CD8-positive, alpha-beta memory T cell (primary cell): ENCODE results near the gene EEF2KMT. TPM values are rescaled to one million over a fixed set of nuclear protein-coding genes. Genes with fewer than 3 reads are reported as not detected.
A peak's percentile ranks its signal among the peaks of the same experiment; 100 is the strongest.
"Not testable (repeated sequence)": the region's sequence is repeated elsewhere in the genome, so short reads cannot be mapped to it uniquely, and the experiment has no call there.

ENCODE experiments used
- CTCF ChIA-PET: fragments of 350-600 bp; sonication (Branson Sonifier 250); formaldehyde crosslinking; loops from one replicate; lab custom pipeline; 2021; ENCODE audit warnings: antibody characterized with exemption; lab: Charles Lee
- POLR2A ChIA-PET: fragments of 350-600 bp; sonication (Branson Sonifier 250); formaldehyde crosslinking; loops from one replicate; lab custom pipeline; 2021; ENCODE audit warnings: antibody characterized with exemption; lab: Charles Lee
- DNase-seq, 5 donors: peaks; one replicate each; pipeline versions ENCODE4 v3.0.0 to v3.0.0-alpha.2; 2020 to 2022; ENCODE audit warnings: mixed read lengths in 1 of 5
- H3K27ac ChIP-seq: one replicate; pipeline ENCODE4 v1.7.0; 2013; ENCODE audit warnings: low read depth, mild to moderate bottlenecking, low read length, moderate library complexity
- H3K27me3 ChIP-seq: 2 replicates; pipeline ENCODE4 v1.7.0; 2013; ENCODE audit warnings: low read length, mild to moderate bottlenecking; ENCODE audit not compliant: insufficient read depth, poor library complexity, severe bottlenecking
- H3K36me3 ChIP-seq: 2 replicates; pipeline ENCODE4 v1.7.0; 2013; ENCODE audit warnings: mild to moderate bottlenecking, low read length, moderate library complexity; ENCODE audit not compliant: insufficient read depth
- H3K4me1 ChIP-seq: 2 replicates; pipeline ENCODE4 v1.7.0; 2013; ENCODE audit warnings: mild to moderate bottlenecking, low read length, moderate library complexity; ENCODE audit not compliant: insufficient read depth
- H3K4me3 ChIP-seq: 2 replicates; pipeline ENCODE4 v1.7.0; 2013; ENCODE audit warnings: mild to moderate bottlenecking, low read length
- H3K9me3 ChIP-seq: 2 replicates; pipeline ENCODE4 v1.7.0; 2013; ENCODE audit warnings: mild to moderate bottlenecking, low read length
- H3K27ac Mint-ChIP-seq, 8 donors: one replicate each; pipeline ENCODE4 v1.8.0; 2020 to 2021; ENCODE audit warnings: mixed read lengths in 8 of 8, mild to moderate bottlenecking in 6 of 8, inconsistent platforms in 3 of 8, moderate library complexity in 3 of 8
- H3K27me3 Mint-ChIP-seq, 2 donors: one replicate each; pipeline ENCODE4 v1.8.0; 2020 to 2021; ENCODE audit warnings: mixed read lengths in 2 of 2, mild to moderate bottlenecking in 1 of 2, moderate library complexity in 1 of 2
- H3K36me3 Mint-ChIP-seq, 3 donors: one replicate each; pipeline ENCODE4 v1.8.0; 2020 to 2021; ENCODE audit warnings: mixed read lengths in 3 of 3, inconsistent platforms in 1 of 3, mild to moderate bottlenecking in 1 of 3
- H3K4me1 Mint-ChIP-seq, 3 donors: one replicate each; pipeline ENCODE4 v1.8.0; 2020 to 2021; ENCODE audit warnings: mixed read lengths in 3 of 3, inconsistent platforms in 1 of 3, mild to moderate bottlenecking in 1 of 3
- H3K4me3 Mint-ChIP-seq, 7 donors: one replicate each; pipeline ENCODE4 v1.8.0; 2020 to 2021; ENCODE audit warnings: mixed read lengths in 7 of 7, mild to moderate bottlenecking in 6 of 7, moderate library complexity in 4 of 7, inconsistent platforms in 2 of 7
- H3K9me3 Mint-ChIP-seq, 5 donors: one replicate each; pipeline ENCODE4 v1.8.0; 2020 to 2022; ENCODE audit warnings: mixed read lengths in 5 of 5, mild to moderate bottlenecking in 3 of 5, moderate library complexity in 2 of 5, inconsistent platforms in 1 of 5
- polyA plus RNA-seq: library from polyadenylated mRNA; unstranded; fragments of 300-500 nt; fragmentation: Illumina TruSeq; gene quantifications from one replicate; pipeline ENCODE4 v1.2.3, GENCODE V29; 2021
- total RNA-seq, 2 experiments: library from RNA; stranded (reverse); gene quantifications; one replicate each; pipeline ENCODE4 v1.2.3, GENCODE V29; 2021

Gene EEF2KMT
- total and polyA plus RNA-seq, 3 experiments from 2014 or later, result 17.1 to 30.9 (median 29.1) TPM

DNA sequence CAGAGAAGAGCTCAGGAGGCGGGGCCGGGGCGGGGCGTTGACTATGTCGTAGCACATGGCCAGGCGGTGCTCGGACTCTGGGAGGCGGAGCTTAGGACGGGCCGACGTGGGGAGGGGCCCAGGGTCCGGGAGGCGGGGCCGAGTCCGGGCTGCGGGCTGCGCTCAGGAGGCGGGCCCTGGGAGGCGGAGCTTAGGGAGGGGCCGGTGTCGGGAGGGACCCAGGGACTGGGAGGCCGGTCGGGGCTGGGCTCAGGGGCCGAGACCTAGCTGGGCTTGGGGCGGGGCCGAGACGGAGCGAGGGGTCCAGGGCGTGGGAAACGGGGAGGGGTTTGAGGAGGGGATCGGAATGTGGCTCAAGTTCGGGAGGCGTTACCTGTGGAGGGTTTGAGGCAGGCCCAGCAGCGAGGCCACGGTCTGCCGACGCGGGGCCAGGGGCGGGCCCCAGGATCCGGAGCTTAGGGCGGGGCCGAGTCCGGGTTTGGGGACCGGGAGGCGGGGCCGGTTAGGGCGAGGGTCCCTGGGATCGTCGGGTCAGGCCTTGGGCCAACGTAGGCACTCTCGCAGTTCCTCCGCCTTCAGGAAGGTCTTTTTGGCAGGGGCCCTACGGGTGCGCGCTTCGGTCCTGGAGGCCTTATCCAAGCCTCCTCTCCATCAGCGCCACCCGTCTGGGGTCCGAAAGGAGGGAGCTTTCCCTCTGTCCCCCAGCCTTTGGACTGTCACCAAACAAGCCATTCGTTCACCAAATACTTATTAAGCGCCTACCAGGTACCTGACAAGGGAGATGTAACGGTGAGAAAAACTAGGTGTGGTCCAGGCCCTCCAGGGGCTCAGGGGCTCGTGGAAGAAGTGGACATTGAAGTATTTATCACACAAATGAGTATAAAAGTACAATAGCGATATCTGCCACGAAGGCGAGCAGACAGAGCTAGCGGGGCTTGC, 895 bp upstream of the EEF2KMT start:
- peak; percentile 66 to 99 (median 95) for DNase-seq
- H3K36me3 ChIP-seq, H3K36me3 Mint-ChIP-seq, H3K27me3 Mint-ChIP-seq, H3K9me3 ChIP-seq, H3K9me3 Mint-ChIP-seq, H3K27me3 ChIP-seq, H3K4me1 ChIP-seq: not testable (repeated sequence)
- peak overlapping the region; percentile 96 to 99 (median 98) for H3K27ac Mint-ChIP-seq
- peaks cover 11 to 13% (median 11%) of the 10 kb centered on the region in 3 donors for H3K4me1 Mint-ChIP-seq
- peak overlapping the region; percentile 95 to 99 (median 97) for H3K4me3 Mint-ChIP-seq
- ChIA-PET CTCF (interaction anchor here (0.7 to 1.2 kb wide), 2 partner anchors 42 to 364 kb away, joined by 3 to 4 read pairs; partner anchors contain the start of genes ANKS3 and DNAAF8), POLR2A (interaction anchor here (0.6 kb wide), 1 partner anchor 24 kb away, joined by 3 read pairs; no protein-coding TSS in a partner anchor)
- Histone ChIP-seq H3K27ac (peak overlapping the region; percentile 47), H3K4me3 (peak overlapping the region; percentile 50)

DNA sequence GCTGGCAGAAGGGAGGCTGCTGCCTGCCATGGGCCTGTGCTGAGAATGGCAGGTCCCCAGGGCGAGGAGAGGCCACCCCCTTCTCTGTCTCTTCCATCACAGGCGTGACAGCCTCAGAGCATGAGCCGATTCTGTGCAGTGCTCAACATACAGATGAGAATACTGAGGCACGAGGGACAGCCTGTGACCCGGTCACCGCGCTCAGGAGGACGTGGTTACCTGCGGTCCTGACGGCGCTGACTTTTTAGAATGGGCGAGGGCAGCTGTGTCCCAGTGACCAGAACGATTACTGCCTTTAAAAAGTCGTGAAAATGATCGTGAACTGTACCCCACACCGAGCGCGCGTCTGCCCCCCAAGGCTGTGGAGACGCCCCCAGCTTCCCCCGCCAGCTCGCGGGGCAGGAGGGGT, 530 bp downstream of the EEF2KMT start:
- H3K27me3 Mint-ChIP-seq, H3K36me3 ChIP-seq, POLR2A ChIA-PET, CTCF ChIA-PET, H3K4me1 ChIP-seq, H3K9me3 ChIP-seq, H3K9me3 Mint-ChIP-seq, H3K27me3 ChIP-seq: not testable (repeated sequence)
- DNase-seq, result peak; percentile 15 to 69 (median 32)
- Mint-ChIP-seq H3K27ac (peak overlapping the region; percentile 91 to 98 (median 95)), H3K4me1 (peaks cover 15 to 17% (median 15%) of the 10 kb centered on the region in 3 donors), H3K36me3 (peaks cover 0 to 10% (median 0%) of the 10 kb centered on the region in 3 donors), H3K4me3 (peak overlapping the region; percentile 89 to 99 (median 96))
- Histone ChIP-seq H3K27ac (peak overlapping the region; percentile 57), H3K4me3 (peak overlapping the region; percentile 50)

DNA sequence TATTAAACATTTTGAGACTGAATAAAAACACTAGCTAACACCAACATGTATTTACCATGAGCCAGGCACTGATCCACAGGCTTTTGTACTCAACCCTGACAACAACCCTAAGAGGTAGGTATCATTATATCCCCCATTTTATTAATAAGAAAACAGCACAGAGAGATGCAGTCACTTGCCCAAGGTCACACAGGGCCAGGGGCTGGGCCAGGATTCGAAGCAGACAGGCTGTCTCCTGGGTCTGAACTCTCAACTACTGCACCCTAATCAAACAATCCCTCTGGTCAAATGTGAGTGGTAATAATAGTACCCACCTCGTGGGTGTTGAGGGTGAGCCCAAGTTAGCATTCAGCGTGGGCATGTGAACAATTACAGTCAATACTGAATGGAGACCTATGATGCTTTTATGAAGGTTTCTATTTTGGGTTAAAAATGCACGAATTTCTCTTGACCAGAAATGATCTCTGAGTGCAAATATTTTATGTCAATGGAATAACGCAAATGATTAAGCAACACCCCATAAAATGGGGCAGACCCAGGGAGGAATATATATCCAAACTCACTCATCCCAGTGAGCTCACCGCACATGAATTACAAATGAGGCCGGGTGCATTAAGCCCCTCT, 1.0 kb downstream of the EEF2KMT start:
- POLR2A ChIA-PET, result not testable (repeated sequence)

DNA sequence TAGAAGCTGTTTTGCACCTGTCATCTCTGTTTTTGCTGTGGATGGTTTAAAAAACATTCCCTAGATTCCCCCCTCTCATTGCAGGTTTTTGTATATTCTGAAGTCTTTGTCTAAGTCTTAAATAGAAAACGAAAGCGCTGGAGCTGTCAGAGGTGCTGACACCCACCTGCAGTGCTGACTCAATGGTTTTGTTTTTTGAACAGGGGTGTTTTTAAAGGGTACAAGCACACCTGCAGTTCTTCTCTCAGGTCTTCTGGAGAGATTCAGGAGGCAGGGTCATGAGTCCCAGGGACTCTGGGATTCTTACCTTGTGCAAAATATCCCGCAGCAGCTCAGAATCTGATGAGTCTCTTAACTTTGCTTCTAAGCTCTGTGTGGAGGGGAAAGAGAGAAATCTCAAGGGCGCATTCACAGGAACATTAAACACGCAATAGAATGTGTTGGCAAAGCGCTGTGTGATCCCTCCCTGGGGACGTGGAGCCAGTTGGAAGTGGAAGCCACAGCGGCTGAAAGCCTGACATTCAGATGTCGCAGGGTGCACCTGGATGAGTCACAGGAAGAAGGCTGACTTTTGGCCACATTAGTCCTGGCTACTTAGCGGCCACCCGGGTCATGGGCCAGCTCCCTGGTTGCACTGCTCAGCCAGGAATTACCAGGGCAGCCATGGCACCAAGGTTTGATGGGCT, 2.3 kb downstream of the EEF2KMT start:
- H3K4me1 ChIP-seq, H3K27me3 Mint-ChIP-seq, H3K27me3 ChIP-seq, H3K27ac ChIP-seq, H3K9me3 ChIP-seq, H3K36me3 ChIP-seq, CTCF ChIA-PET, H3K4me3 ChIP-seq, DNase-seq, H3K9me3 Mint-ChIP-seq, POLR2A ChIA-PET: not testable (repeated sequence)
- Mint-ChIP-seq H3K27ac (peak overlapping the region in 1 of 8 donors; percentile 17), H3K4me3 (peak overlapping the region in 2 of 7 donors; percentile 44 to 65), H3K4me1 (peaks cover 17% of the 10 kb centered on the region in 3 donors), H3K36me3 (peaks cover 0 to 17% (median 0%) of the 10 kb centered on the region in 3 donors)

More for the DNA sequence above, 1.0 kb downstream of the EEF2KMT start:
- H3K27me3 Mint-ChIP-seq, CTCF ChIA-PET, DNase-seq, H3K27me3 ChIP-seq, H3K9me3 ChIP-seq, H3K4me1 ChIP-seq, H3K9me3 Mint-ChIP-seq, H3K36me3 ChIP-seq: not testable (repeated sequence)
- Mint-ChIP-seq H3K36me3 (peaks cover 0 to 11% (median 0%) of the 10 kb centered on the region in 3 donors), H3K27ac (peak overlapping the region; percentile 91 to 98 (median 95)), H3K4me3 (peak overlapping the region; percentile 89 to 99 (median 96)), H3K4me1 (peaks cover 17% of the 10 kb centered on the region in 3 donors)
- peak overlapping the region; percentile 50 for H3K4me3 ChIP-seq
- peak overlapping the region; percentile 57 for H3K27ac ChIP-seq

DNA sequence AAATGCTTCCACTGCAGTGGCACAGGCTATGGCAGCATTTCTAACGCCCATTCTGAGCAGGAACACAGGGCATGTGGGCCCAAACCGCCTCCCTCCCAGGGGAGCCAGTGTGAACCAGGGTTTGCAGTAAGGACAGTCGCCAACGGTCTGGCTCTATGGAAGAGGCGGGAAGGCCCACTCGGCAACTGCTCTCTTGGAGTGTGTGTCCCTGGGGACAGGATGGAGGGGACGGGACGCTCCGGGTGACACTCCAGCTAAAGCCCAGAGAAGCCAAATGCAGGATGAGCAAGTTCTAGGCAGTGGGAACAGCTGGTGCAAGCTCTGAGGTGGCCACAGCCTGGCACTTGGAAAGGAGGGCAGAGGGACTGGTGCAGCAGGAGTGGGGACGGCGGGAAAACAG, 3.8 kb downstream of the EEF2KMT start:
- H3K27me3 Mint-ChIP-seq, POLR2A ChIA-PET, DNase-seq, H3K9me3 Mint-ChIP-seq, H3K4me3 Mint-ChIP-seq, H3K4me3 ChIP-seq, H3K36me3 ChIP-seq, H3K9me3 ChIP-seq, H3K27ac ChIP-seq, H3K27me3 ChIP-seq, H3K4me1 ChIP-seq: not testable (repeated sequence)
- peaks cover 0 to 31% (median 0%) of the 10 kb centered on the region in 3 donors for H3K36me3 Mint-ChIP-seq
- H3K27ac Mint-ChIP-seq, result peak overlapping the region in 1 of 8 donors; percentile 86
- peaks cover 13 to 14% (median 14%) of the 10 kb centered on the region in 3 donors for H3K4me1 Mint-ChIP-seq
- CTCF ChIA-PET, result interaction anchor here (2.1 kb wide), 1 partner anchor 38 kb away, joined by 10 read pairs; no protein-coding TSS in a partner anchor

DNA sequence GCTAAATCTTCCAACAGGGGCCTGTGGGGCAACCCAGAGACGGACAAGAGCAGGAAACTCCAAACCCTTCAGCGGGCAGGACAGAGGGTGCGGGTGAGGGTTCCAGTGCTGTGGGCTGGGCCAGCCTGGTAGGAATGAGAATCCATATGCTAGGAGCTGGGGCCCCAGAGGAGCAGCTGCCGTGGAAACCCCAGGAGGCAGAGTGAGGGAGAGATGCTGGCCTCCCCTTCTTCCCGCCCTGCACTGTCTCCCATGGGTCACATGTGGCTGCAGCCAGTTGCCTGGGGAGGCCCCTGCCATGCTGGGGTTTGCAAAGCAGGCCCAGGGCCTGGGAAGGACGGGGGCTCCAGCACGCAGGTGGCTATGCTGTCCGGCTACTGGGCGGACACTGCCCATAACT, 4.5 kb downstream of the EEF2KMT start:
- peaks cover 0 to 36% (median 0%) of the 10 kb centered on the region in 3 donors for H3K36me3 Mint-ChIP-seq

DNA sequence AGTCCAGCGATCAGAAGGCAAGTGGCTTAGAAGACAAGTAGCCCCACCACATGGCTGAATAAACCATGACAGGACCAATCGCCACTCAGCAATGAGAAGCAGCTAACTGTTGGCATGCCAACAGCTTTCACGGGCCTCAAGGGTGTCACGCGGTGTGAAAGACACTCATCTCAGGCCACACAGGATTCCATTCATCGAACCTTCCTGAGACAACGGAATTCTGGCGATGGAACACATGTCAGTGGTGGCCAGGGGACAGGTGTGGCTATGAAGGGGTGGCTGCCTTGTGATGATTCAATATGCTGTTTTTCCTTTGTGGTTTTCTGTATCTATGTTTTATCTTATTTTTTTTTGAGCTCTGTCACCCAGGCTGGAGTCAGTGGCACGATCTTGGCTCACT, 7.0 kb downstream of the EEF2KMT start:
- CTCF ChIA-PET, result interaction anchor here (1.5 kb wide), 1 partner anchor 14 kb away, joined by 3 read pairs; no protein-coding TSS in a partner anchor
- POLR2A ChIA-PET, result interaction anchor here (0.6 kb wide), 1 partner anchor 33 kb away, joined by 3 read pairs; no protein-coding TSS in a partner anchor
- H3K4me3 Mint-ChIP-seq, H3K36me3 ChIP-seq, DNase-seq, H3K4me1 ChIP-seq, H3K27me3 Mint-ChIP-seq, H3K4me1 Mint-ChIP-seq, H3K4me3 ChIP-seq, H3K9me3 ChIP-seq, H3K9me3 Mint-ChIP-seq, H3K27me3 ChIP-seq, H3K27ac Mint-ChIP-seq, H3K27ac ChIP-seq: not testable (repeated sequence)
- peaks cover 0 to 48% (median 0%) of the 10 kb centered on the region in 3 donors for H3K36me3 Mint-ChIP-seq

More for the DNA sequence above, 4.5 kb downstream of the EEF2KMT start:
- H3K27ac Mint-ChIP-seq, H3K27ac ChIP-seq, DNase-seq, H3K27me3 Mint-ChIP-seq, H3K27me3 ChIP-seq, H3K36me3 ChIP-seq, H3K4me3 ChIP-seq, POLR2A ChIA-PET, H3K9me3 Mint-ChIP-seq, H3K9me3 ChIP-seq, H3K4me1 ChIP-seq, H3K4me3 Mint-ChIP-seq: not testable (repeated sequence)
- CTCF ChIA-PET, result interaction anchor here (2.1 kb wide), 1 partner anchor 37 kb away, joined by 10 read pairs; no protein-coding TSS in a partner anchor
- peaks cover 12 to 13% (median 13%) of the 10 kb centered on the region in 3 donors for H3K4me1 Mint-ChIP-seq
